AG09319 (cell line): ENCODE results near the gene DNAI4.
"Not testable (repeated sequence)": the region's sequence is repeated elsewhere in the genome, so short reads cannot be mapped to it uniquely, and the experiment has no call there.

Experiments used
- DNase-seq: peaks from one replicate; pipeline ENCODE4 v3.0.0-alpha.2; 2010; ENCODE audit warnings: low read depth; ENCODE audit errors: extremely low read depth
- CTCF ChIP-seq: IDR thresholded peaks from 2 replicates; pipeline ENCODE4 v1.5.1; 2011; ENCODE audit warnings: low read depth, mild to moderate bottlenecking, inconsistent platforms, low read length, moderate library complexity

The DNAI4 gene

GRCh38 chr1:66833112-66833511, 91.5 kb downstream of the DNAI4 start:
- no peak for TF ChIP-seq CTCF

GRCh38 chr1:66831529-66832239, 93.0 kb downstream of the DNAI4 start:
- no peak for DNase-seq
- TF ChIP-seq CTCF: no peak

More at GRCh38 chr1:66833112-66833511, 91.5 kb downstream of the DNAI4 start:
- no peak for DNase-seq

GRCh38 chr1:66824771-66825170, 99.9 kb downstream of the DNAI4 start:
- TF ChIP-seq CTCF: no peak
- no peak for DNase-seq

GRCh38 chr1:66809736-66810326, 114.8 kb downstream of the DNAI4 start:
- TF ChIP-seq CTCF: no peak
- no peak for DNase-seq

- TF ChIP-seq CTCF: no peak
- DNase-seq: no peak
Measured at GRCh38 chr1:66809245-66809644, 115.4 kb downstream of the DNAI4 start.

GRCh38 chr1:66795839-66796238, 128.8 kb downstream of the DNAI4 start:
- DNase-seq: not testable (repeated sequence)

- TF ChIP-seq CTCF: no peak
- no peak for DNase-seq
Measured at GRCh38 chr1:66791621-66792610, 132.7 kb downstream of the DNAI4 start.
